H1 (cell line): ENCODE data around the gene TMEM198. TPM values are rescaled to one million over a fixed set of nuclear protein-coding genes. Genes with fewer than 3 reads are reported as not detected.
A peak's percentile ranks its signal among the peaks of the same experiment; 100 is the strongest.

Experiments used
- BCL11A ChIP-seq, 2 experiments: IDR thresholded peaks; one replicate each; pipeline ENCODE4 v1.6.1; 2011; ENCODE audit warnings: low read depth in 2 of 2, low read length in 2 of 2, mild to moderate bottlenecking in 2 of 2
- BRCA1 ChIP-seq: IDR thresholded peaks from 2 replicates; pipeline ENCODE4 v1.6.1; 2012; ENCODE audit warnings: low read depth, low read length, improper control_type of control experiment
- CTBP2 ChIP-seq: IDR thresholded peaks from 2 replicates; pipeline ENCODE4 v1.7.0; 2011; ENCODE audit warnings: borderline replicate concordance, mild to moderate bottlenecking, moderate library complexity, mixed read lengths, low read length; ENCODE audit not compliant: insufficient read depth, insufficient read length
- EP300 ChIP-seq, 2 experiments: IDR thresholded peaks; 1 replicate in 1 of 2; 2 replicates in 1 of 2; pipeline ENCODE4 v1.6.1; 2011 to 2012; ENCODE audit warnings: low read depth in 2 of 2, low read length in 2 of 2, mild to moderate bottlenecking in 2 of 2, borderline replicate concordance in 1 of 2, inconsistent platforms in 1 of 2, moderate library complexity in 1 of 2
- FOSL1 ChIP-seq: IDR thresholded peaks from 2 replicates; pipeline ENCODE4 v1.6.1; 2011; ENCODE audit warnings: mild to moderate bottlenecking, low read depth, low read length, moderate library complexity; ENCODE audit not compliant: insufficient read depth
- KDM1A ChIP-seq: fragments of 200-600, 300-600 bp; sonication (generic); IDR thresholded peaks from 2 replicates; pipeline ENCODE4 v1.7.1; 2016; ENCODE audit warnings: mild to moderate bottlenecking, low read length, borderline replicate concordance
- SP2 ChIP-seq: IDR thresholded peaks from 2 replicates; pipeline ENCODE4 v1.6.1; 2012; ENCODE audit warnings: mild to moderate bottlenecking, low read length, inconsistent platforms
- polyA plus RNA-seq, 7 experiments: library from polyadenylated mRNA; depleted of rRNA in 3 of 7; stranded (reverse) in 5 of 7; unstranded in 2 of 7; fragments of >200 nt in 5 of 7; fragments of 200-250 nt in 2 of 7; gene quantifications; 1 replicate in 5 of 7; 2 replicates in 1 of 7; 4 replicates in 1 of 7; pipeline versions ENCODE4 v1.2.1 to v1.2.3, GENCODE V29; 2011 to 2013; ENCODE audit warnings: missing spikeins in 2 of 7, mixed read lengths in 2 of 7
- total RNA-seq: library from RNA; stranded (reverse); fragmentation: NEBNext Ultra II Directional; extraction: Animal tissue kit (Norgen Biotek cat#: 25700); gene quantifications from 2 replicates; pipeline ENCODE4 v1.2.1, GENCODE V29; 2021
- TF ChIP-seq, protein P1 (sequence below): IDR thresholded peaks from 2 replicates; pipeline ENCODE4 v1.6.1; 2011; ENCODE audit warnings: low read length, improper control_type of control experiment
- TF ChIP-seq, protein P2 (sequence below): fragments of 300-600 bp; sonication (generic); IDR thresholded peaks from 2 replicates; pipeline ENCODE4 v1.7.1; 2012; ENCODE audit warnings: low read length, moderate library complexity, mild to moderate bottlenecking, inconsistent platforms; ENCODE audit not compliant: insufficient replicate concordance

The TMEM198 gene
- total and polyA plus RNA-seq, 2 of the 8 experiments (the other 6 are each of a cell fraction or from before 2014, with no cell fraction given): 10.2 to 10.4 TPM

DNA sequence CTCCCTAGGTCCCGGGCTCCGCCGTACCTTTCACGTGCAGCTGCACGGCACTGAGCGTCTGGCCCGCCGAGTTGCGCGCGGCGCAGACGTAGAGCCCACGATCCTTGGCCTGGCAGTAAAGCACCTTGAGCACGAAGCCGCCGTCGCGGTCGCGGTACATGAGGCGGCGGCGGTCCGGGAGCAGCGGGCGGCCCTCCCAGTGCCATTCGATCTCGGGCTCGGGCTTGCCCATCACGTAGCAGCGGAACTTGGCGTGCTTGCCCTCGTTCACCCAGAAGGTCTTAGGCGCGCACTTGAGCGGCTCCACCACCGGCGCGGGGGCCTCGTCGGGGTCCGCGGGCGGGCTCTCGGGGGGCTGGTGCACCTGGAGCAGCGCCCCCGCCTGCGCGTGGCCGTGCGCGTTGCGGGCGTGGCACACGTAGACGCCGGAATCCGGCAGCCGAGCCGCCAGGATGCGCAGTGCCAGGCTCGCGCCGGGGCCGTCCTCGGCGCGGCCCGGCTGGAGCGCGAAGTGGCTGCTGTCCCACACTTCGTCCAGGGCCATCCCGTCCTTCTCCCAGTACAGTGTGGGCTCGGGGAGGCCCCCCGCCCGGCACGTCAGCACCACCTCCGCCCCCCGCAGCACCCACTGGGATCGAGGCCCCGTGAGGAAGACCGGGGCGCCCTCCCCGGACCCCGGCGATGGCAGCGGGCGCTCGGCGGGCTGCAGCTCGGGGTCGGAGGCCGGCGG lies 26.5 kb downstream of the TMEM198 start (continued):
- no peak for TF ChIP-seq EP300 (IDR thresholded peaks at IDR 0.05; ENCODE audit: borderline replicate concordance in 1 of 2, low read depth in 2 of 2, low read length in 2 of 2)
- TF ChIP-seq CTBP2: peak; percentile 72
- TF ChIP-seq BCL11A (IDR thresholded peaks at IDR 0.05; ENCODE audit: low read depth in 2 of 2, low read length in 2 of 2): no peak
- TF ChIP-seq KDM1A: no peak
- TF ChIP-seq FOSL1: no peak
- no peak for TF ChIP-seq BRCA1
- TF ChIP-seq, protein P1, sequence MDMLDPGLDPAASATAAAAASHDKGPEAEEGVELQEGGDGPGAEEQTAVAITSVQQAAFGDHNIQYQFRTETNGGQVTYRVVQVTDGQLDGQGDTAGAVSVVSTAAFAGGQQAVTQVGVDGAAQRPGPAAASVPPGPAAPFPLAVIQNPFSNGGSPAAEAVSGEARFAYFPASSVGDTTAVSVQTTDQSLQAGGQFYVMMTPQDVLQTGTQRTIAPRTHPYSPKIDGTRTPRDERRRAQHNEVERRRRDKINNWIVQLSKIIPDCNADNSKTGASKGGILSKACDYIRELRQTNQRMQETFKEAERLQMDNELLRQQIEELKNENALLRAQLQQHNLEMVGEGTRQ: no peak
- TF ChIP-seq, protein P2, sequence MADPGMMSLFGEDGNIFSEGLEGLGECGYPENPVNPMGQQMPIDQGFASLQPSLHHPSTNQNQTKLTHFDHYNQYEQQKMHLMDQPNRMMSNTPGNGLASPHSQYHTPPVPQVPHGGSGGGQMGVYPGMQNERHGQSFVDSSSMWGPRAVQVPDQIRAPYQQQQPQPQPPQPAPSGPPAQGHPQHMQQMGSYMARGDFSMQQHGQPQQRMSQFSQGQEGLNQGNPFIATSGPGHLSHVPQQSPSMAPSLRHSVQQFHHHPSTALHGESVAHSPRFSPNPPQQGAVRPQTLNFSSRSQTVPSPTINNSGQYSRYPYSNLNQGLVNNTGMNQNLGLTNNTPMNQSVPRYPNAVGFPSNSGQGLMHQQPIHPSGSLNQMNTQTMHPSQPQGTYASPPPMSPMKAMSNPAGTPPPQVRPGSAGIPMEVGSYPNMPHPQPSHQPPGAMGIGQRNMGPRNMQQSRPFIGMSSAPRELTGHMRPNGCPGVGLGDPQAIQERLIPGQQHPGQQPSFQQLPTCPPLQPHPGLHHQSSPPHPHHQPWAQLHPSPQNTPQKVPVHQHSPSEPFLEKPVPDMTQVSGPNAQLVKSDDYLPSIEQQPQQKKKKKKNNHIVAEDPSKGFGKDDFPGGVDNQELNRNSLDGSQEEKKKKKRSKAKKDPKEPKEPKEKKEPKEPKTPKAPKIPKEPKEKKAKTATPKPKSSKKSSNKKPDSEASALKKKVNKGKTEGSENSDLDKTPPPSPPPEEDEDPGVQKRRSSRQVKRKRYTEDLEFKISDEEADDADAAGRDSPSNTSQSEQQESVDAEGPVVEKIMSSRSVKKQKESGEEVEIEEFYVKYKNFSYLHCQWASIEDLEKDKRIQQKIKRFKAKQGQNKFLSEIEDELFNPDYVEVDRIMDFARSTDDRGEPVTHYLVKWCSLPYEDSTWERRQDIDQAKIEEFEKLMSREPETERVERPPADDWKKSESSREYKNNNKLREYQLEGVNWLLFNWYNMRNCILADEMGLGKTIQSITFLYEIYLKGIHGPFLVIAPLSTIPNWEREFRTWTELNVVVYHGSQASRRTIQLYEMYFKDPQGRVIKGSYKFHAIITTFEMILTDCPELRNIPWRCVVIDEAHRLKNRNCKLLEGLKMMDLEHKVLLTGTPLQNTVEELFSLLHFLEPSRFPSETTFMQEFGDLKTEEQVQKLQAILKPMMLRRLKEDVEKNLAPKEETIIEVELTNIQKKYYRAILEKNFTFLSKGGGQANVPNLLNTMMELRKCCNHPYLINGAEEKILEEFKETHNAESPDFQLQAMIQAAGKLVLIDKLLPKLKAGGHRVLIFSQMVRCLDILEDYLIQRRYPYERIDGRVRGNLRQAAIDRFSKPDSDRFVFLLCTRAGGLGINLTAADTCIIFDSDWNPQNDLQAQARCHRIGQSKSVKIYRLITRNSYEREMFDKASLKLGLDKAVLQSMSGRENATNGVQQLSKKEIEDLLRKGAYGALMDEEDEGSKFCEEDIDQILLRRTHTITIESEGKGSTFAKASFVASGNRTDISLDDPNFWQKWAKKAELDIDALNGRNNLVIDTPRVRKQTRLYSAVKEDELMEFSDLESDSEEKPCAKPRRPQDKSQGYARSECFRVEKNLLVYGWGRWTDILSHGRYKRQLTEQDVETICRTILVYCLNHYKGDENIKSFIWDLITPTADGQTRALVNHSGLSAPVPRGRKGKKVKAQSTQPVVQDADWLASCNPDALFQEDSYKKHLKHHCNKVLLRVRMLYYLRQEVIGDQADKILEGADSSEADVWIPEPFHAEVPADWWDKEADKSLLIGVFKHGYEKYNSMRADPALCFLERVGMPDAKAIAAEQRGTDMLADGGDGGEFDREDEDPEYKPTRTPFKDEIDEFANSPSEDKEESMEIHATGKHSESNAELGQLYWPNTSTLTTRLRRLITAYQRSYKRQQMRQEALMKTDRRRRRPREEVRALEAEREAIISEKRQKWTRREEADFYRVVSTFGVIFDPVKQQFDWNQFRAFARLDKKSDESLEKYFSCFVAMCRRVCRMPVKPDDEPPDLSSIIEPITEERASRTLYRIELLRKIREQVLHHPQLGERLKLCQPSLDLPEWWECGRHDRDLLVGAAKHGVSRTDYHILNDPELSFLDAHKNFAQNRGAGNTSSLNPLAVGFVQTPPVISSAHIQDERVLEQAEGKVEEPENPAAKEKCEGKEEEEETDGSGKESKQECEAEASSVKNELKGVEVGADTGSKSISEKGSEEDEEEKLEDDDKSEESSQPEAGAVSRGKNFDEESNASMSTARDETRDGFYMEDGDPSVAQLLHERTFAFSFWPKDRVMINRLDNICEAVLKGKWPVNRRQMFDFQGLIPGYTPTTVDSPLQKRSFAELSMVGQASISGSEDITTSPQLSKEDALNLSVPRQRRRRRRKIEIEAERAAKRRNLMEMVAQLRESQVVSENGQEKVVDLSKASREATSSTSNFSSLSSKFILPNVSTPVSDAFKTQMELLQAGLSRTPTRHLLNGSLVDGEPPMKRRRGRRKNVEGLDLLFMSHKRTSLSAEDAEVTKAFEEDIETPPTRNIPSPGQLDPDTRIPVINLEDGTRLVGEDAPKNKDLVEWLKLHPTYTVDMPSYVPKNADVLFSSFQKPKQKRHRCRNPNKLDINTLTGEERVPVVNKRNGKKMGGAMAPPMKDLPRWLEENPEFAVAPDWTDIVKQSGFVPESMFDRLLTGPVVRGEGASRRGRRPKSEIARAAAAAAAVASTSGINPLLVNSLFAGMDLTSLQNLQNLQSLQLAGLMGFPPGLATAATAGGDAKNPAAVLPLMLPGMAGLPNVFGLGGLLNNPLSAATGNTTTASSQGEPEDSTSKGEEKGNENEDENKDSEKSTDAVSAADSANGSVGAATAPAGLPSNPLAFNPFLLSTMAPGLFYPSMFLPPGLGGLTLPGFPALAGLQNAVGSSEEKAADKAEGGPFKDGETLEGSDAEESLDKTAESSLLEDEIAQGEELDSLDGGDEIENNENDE: no peak
- TF ChIP-seq SP2: no peak
